Vagina (tissue), 2 donors: ENCODE data around the gene NEDD4. TPM values are rescaled to one million over a fixed set of nuclear protein-coding genes. Genes with fewer than 3 reads are reported as not detected.
"Not testable (repeated sequence)": the region's sequence is repeated elsewhere in the genome, so short reads cannot be mapped to it uniquely, and the experiment has no call there.

Source experiments
- DNase-seq, 2 donors: peaks; one replicate each; pipeline ENCODE4 v3.0.0-alpha.2; 2017; ENCODE audit errors: extremely low spot score in 2 of 2
- H3K27ac ChIP-seq: fragments of 200-600 bp; sonication (generic); one replicate; pipeline ENCODE4 v1.5.1; 2019
- H3K27me3 ChIP-seq: fragments of 200-600 bp; sonication (generic); one replicate; pipeline ENCODE4 v1.5.1; 2019
- H3K36me3 ChIP-seq, 2 donors: fragments of 200-600 bp; sonication (generic); one replicate each; pipeline ENCODE4 v1.5.1; 2017 to 2019
- H3K4me1 ChIP-seq: fragments of 200-600 bp; sonication (generic); one replicate; pipeline ENCODE4 v1.5.1; 2019
- H3K4me3 ChIP-seq, 2 donors: fragments of 200-600 bp; sonication (generic); 1 replicate in 1 of 2; 2 replicates in 1 of 2; pipeline ENCODE4 v1.5.1; 2016 to 2019
- H3K9me3 ChIP-seq: fragments of 200-600 bp; sonication (generic); one replicate; pipeline ENCODE4 v1.5.1; 2019
- POLR2A ChIP-seq, 2 donors: fragments of 450-650 bp; IDR thresholded peaks; one replicate each; pipeline ENCODE4 v1.6.1; 2017; ENCODE audit warnings: antibody characterized with exemption in 2 of 2, mild to moderate bottlenecking in 2 of 2, moderate library complexity in 2 of 2
- POLR2AphosphoS5 ChIP-seq, 2 donors: sonication (generic); formaldehyde crosslinking; IDR thresholded peaks; one replicate each; pipeline ENCODE4 v1.9.0; 2017; ENCODE audit warnings: antibody characterized with exemption in 2 of 2, mild to moderate bottlenecking in 2 of 2, low read depth in 1 of 2; ENCODE audit not compliant: insufficient read depth in 1 of 2
- intact Hi-C: fragments of 100-400 bp; cut with DNase I; formaldehyde crosslinking; loops from one replicate; pipeline ENCODE4 v1.15.1; 2023
- total RNA-seq: library from RNA; depleted of rRNA; stranded (reverse); fragments of >200 nt; gene quantifications from one replicate; pipeline ENCODE4 v1.2.3, GENCODE V29; 2016
- TF ChIP-seq, protein P1 (sequence below), 3 experiments: fragments of 450-650 bp in 2 of 3; fragments of 200-600 bp in 1 of 3; sonication (generic) in 1 of 3; IDR thresholded peaks; one replicate each; pipeline ENCODE4 v1.5.1; 2017 to 2019; ENCODE audit warnings: antibody characterized with exemption in 3 of 3, mild to moderate bottlenecking in 2 of 3, moderate library complexity in 2 of 3

NEDD4 gene
- total RNA-seq, 1 donor from 2014 or later: 21.9 TPM

DNA sequence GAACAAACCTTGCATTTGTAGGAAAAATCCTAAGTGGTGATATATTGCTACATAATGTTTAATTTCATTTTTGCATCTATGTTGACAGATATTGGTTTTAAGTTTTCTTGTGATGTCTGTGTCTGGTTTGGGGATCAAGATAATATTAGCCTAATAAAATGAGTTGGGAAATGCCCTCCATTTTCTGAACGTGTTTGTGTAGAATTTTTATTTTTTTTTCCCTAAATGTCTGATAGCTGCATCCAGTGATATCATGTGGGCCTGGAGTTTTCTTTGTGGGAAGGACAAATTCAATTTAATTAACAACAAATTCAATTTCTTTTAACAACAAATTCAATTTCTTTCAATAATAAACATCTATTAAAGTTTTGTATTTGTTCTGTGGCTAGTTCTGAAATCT, 35.1 kb downstream of the NEDD4 start:
- no peak overlapping the region for H3K4me3 ChIP-seq
- no peaks in the 10 kb centered on the region for H3K9me3 ChIP-seq
- DNase-seq: no peak
- TF ChIP-seq, protein P1, sequence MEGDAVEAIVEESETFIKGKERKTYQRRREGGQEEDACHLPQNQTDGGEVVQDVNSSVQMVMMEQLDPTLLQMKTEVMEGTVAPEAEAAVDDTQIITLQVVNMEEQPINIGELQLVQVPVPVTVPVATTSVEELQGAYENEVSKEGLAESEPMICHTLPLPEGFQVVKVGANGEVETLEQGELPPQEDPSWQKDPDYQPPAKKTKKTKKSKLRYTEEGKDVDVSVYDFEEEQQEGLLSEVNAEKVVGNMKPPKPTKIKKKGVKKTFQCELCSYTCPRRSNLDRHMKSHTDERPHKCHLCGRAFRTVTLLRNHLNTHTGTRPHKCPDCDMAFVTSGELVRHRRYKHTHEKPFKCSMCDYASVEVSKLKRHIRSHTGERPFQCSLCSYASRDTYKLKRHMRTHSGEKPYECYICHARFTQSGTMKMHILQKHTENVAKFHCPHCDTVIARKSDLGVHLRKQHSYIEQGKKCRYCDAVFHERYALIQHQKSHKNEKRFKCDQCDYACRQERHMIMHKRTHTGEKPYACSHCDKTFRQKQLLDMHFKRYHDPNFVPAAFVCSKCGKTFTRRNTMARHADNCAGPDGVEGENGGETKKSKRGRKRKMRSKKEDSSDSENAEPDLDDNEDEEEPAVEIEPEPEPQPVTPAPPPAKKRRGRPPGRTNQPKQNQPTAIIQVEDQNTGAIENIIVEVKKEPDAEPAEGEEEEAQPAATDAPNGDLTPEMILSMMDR (IDR thresholded peaks at IDR 0.05): no peak
- TF ChIP-seq POLR2A (IDR thresholded peaks at IDR 0.05): no peak
- intact Hi-C loops: no loop called here
- H3K36me3 ChIP-seq: no peaks in the 10 kb centered on the region
- no peak overlapping the region for H3K27ac ChIP-seq
- no peaks in the 10 kb centered on the region for H3K4me1 ChIP-seq
- no peaks in the 10 kb centered on the region for H3K27me3 ChIP-seq

DNA sequence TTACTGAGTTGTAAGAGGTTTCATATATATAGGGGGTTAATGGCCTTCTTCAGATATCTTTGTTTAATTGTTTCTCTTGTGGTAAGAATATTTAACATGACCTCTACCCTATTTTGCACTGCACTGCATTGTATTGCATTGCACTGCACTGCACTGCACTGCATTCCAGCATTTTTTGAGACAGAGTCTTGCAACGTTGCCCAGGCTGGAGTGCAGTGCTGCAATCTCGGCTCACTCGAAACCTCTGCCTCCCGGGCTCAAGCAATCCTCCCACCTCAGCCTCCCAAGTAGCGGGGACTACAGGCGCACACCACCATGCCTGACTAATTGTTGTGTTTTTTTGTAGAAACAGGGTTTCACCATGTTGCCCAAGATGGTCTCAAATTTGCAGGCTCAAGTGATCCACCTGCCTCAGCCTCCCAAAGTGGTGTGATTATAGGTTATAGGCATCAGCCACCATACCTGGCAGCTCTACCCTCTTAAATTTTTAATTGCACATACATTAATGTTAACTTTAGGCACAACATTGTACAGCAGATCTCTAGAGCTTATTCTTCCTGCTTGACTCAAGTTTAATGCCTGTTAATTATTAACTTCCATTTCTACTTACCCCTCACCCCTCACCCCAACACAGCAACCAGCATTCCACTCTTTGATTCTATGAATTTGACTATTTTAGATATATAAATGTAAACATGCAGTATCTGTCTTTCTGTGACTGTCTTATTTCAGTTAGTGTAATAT, 38.4 kb downstream of the NEDD4 start:
- H3K27ac ChIP-seq: no peak overlapping the region
- no peaks in the 10 kb centered on the region for H3K27me3 ChIP-seq
- H3K9me3 ChIP-seq: no peaks in the 10 kb centered on the region
- intact Hi-C loops: no loop called here
- peaks cover 8% of the 10 kb centered on the region for H3K4me1 ChIP-seq
- no peak for DNase-seq
- no peaks in the 10 kb centered on the region for H3K36me3 ChIP-seq
- H3K4me3 ChIP-seq: no peak overlapping the region
- TF ChIP-seq POLR2A (IDR thresholded peaks at IDR 0.05) (no peak), POLR2AphosphoS5 (IDR thresholded peaks at IDR 0.05; ENCODE audit: insufficient read depth in 1 of 2, low read depth in 1 of 2) (no peak)
- TF ChIP-seq, protein P1 (IDR thresholded peaks at IDR 0.05): no peak

DNA sequence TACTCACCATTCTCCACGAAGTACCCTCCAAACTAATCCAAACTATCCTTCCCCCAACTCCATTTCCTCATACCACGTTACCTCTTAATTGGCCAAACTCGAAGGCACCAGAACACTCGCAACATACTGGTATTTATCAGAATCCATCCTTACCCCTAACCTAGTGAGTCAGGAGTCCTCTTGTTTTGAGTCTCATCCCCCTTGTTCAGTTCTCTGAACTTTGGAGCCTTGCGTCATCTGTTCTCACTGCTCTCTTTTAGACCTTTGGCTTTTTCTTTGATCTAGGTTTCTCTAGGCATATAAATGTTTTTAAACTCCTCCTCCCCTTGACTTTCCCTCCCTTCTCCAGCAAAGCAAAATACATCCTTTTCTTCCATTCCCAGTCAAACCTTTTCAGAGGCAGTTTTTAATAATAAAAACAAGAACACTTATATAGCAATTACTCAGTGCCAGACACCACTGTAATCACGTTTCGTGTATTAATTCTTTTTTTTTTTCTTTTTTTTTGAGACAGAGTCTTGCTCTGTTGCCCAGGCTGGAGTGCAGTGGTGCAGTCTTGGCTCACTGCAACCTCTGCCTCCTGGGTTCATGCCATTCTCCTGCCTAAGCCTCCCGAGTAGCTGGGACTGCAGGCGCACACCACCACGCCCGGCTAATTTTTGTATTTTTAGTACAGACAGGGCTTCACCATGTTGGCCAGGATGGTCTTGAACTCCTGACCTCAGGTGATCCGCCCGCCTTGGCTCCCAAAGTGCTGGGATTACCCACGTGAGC, 40.7 kb downstream of the NEDD4 start:
- DNase-seq, H3K36me3 ChIP-seq, H3K9me3 ChIP-seq, H3K27ac ChIP-seq, H3K27me3 ChIP-seq, H3K4me3 ChIP-seq, intact Hi-C loops: not testable (repeated sequence)
- peaks cover 12% of the 10 kb centered on the region for H3K4me1 ChIP-seq

DNA sequence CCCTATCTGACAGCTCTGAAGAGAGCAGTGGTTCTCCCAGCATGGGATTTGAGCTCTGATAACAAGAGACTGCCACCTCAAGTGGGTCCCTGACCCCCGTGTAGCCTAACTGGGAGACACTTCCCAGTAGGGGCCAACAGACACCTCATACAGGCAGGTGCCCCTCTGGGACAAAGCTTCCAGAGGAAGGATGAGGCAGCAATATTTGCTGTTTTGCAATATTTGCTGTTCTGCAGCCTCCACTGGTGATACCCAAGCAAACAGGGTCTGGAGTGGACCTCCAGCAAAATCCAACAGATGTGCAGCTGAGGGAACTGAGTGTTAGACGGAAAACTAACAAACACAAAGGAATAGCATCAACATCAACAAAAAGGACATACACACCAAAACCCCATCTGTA, 48.8 kb downstream of the NEDD4 start:
- H3K4me1 ChIP-seq, H3K4me3 ChIP-seq, intact Hi-C loops, DNase-seq, H3K27me3 ChIP-seq, H3K27ac ChIP-seq, H3K9me3 ChIP-seq: not testable (repeated sequence)
- H3K36me3 ChIP-seq: peaks cover 0 to 13% of the 10 kb centered on the region in 2 donors

DNA sequence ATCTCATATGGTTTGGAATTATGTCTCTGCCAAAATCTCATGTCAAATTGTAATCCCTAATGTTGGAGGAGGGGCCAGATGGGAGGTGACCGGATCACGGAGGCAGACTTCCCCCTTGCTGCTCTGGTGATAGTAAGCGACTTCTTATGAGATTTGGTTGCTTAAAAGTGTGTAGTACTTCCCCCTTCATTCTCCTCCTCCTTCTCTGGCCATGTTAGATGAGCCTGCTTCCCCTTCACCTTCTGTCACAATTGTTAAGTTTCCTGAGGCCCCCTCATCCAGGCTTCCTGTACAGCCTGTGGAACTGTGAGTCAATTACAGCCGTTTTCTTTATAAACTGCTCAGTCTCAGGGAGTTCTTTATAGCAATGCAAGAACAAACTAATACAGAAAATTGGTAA, 51.1 kb downstream of the NEDD4 start:
- no peak for DNase-seq
- intact Hi-C loops: no loop called here
- no peaks in the 10 kb centered on the region for H3K9me3 ChIP-seq
- no peak overlapping the region for H3K4me3 ChIP-seq
- no peak overlapping the region for H3K27ac ChIP-seq
- H3K4me1 ChIP-seq: no peaks in the 10 kb centered on the region
- H3K27me3 ChIP-seq: no peaks in the 10 kb centered on the region
- H3K36me3 ChIP-seq: peaks cover 0 to 13% of the 10 kb centered on the region in 2 donors
- no peak for TF ChIP-seq POLR2A (IDR thresholded peaks at IDR 0.05)
- TF ChIP-seq, protein P1 (IDR thresholded peaks at IDR 0.05): no peak
- no peak for TF ChIP-seq POLR2AphosphoS5 (IDR thresholded peaks at IDR 0.05; ENCODE audit: insufficient read depth in 1 of 2, low read depth in 1 of 2)

DNA sequence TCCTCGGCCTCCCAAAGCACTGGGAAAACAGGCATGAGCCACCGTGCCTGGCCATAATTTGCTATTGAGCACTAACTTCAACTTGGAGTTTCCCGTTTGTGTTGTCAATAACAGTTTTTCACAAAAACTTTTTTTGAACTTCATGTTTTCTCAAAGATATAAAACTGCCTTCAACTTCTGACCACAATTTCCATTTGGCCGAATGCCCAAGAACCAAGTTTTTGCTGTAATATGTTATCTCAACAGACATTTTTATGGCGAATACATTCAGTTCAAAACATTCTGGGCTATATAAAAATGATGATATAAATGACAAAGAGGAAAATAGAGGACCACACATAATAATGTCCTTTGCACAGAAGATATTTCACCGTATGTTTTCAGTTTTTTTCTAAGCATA, 56.4 kb downstream of the NEDD4 start:
- H3K4me1 ChIP-seq: peaks cover 8% of the 10 kb centered on the region
- H3K27me3 ChIP-seq: no peaks in the 10 kb centered on the region
- intact Hi-C loops: no loop called here
- DNase-seq: no peak
- H3K9me3 ChIP-seq: no peaks in the 10 kb centered on the region
- H3K4me3 ChIP-seq: no peak overlapping the region
- TF ChIP-seq, protein P1 (IDR thresholded peaks at IDR 0.05): no peak
- no peak for TF ChIP-seq POLR2A (IDR thresholded peaks at IDR 0.05)
- TF ChIP-seq POLR2AphosphoS5 (IDR thresholded peaks at IDR 0.05; ENCODE audit: insufficient read depth in 1 of 2, low read depth in 1 of 2): no peak
- H3K27ac ChIP-seq: no peak overlapping the region
- no peaks in the 10 kb centered on the region for H3K36me3 ChIP-seq
